Right renal pelvis (tissue), 4 donors: ENCODE measurements around the gene CCL15. TPM values are rescaled to one million over a fixed set of nuclear protein-coding genes. Genes with fewer than 3 reads are reported as not detected.
"Not testable (repeated sequence)": the region's sequence is repeated elsewhere in the genome, so short reads cannot be mapped to it uniquely, and the experiment has no call there.

Experiments used
- DNase-seq, 4 donors: peaks; one replicate each; pipeline ENCODE4 v3.0.0-alpha.2; 2013; ENCODE audit warnings: low read depth in 4 of 4, low spot score in 3 of 4, missing footprints in 1 of 4
- polyA plus RNA-seq, 4 donors: library from polyadenylated mRNA; unstranded; fragments of 120-200 nt; gene quantifications; one replicate each; pipeline ENCODE4 v1.2.1, GENCODE V29; 2013; ENCODE audit not compliant: insufficient read length in 4 of 4

The CCL15 gene
- polyA plus RNA-seq, 4 donors, result 7.7 to 10.0 (median 8.3) TPM

GRCh38 chr17:35998018-35998545, 3.3 kb downstream of the CCL15 start:
- no peak for DNase-seq

- DNase-seq, result not testable (repeated sequence)
These were observed 6.0 kb downstream of the CCL15 start for GRCh38 chr17:35995346-35995745.

DNA sequence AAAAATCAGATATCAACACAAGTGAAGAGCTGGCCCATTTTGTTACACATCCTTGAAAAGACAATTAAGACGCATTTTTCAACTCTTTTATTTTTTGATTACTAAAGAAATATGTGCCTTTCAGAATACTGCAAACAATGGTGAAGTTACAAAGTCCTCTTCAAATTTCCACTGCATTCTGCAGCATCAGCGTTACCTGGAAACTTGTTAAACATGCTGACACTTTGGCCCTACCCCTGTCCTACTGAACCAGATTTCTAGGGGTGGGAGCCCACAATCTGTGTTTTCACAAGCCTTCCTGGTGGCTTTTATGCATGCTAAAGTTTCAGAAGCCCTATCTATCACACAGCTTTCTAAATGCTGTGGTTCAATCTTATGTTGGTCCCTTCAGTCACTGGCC, 10.3 kb downstream of the CCL15 start:
- DNase-seq, result no peak

DNA sequence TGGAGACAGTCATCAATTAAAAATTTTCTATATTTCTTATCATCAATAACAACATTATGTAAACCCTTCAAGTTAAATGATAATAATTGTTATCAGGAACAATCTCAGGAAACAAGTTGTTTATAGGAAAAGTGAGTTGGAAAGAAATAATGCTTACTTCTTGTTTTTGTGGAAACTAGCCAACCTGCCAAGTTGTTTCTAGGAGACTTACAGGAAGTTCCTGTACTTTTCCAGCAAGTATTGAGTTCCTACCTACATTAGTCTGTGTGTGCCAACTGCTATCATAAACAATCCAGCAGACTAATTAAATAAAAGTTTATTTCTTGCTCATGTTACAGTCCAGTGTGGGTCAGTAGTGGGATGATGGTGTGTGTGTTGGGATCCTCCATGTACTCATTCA, 13.2 kb downstream of the CCL15 start:
- no peak for DNase-seq

DNA sequence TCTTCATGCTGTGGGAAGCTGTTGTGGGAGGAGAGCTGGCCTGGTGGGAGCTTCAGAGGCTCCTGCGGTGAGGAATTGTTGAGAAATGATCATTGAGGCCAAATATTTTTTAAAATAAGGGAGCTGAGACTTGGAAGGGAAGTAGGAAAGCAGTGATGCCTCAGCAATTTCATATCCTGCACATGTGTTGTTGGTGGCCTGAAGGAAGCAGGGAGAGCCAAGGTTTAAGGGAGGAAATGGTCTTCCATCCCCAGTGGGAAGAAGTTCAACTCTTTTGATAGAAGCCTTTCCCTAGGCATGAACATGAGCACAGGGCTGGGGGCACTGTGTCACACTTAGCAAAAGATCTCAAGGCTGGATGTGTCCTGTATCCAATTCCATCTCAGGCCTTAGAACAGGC, 14.7 kb downstream of the CCL15 start, which contains the start of gene CCL14:
TSS of gene CCL14 (minus strand) at position 87 of the 400 bp plus-strand sequence. CDS start at position 7, 80 bp downstream.
- DNase-seq, result no peak

DNA sequence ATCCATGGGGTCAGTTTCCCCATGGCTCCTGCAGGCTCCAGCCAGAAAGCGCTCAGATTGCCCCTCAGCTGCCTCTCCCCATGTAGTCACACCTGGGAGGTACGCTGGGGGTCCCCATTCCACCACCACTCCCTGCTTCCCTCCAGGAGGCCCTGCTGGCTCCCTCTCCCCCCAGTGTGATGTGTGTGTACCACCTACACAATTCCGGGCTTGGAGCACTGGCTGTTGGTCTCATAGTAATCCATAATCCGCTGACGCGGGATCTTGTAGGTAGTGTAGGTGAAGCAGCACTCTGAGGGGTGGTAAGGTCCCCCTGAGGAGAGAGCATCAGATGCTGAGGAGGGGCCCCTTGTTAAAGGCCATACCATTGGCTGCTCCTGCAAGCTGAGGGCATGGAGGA, 17.2 kb downstream of the CCL15 start:
- no peak for DNase-seq

DNA sequence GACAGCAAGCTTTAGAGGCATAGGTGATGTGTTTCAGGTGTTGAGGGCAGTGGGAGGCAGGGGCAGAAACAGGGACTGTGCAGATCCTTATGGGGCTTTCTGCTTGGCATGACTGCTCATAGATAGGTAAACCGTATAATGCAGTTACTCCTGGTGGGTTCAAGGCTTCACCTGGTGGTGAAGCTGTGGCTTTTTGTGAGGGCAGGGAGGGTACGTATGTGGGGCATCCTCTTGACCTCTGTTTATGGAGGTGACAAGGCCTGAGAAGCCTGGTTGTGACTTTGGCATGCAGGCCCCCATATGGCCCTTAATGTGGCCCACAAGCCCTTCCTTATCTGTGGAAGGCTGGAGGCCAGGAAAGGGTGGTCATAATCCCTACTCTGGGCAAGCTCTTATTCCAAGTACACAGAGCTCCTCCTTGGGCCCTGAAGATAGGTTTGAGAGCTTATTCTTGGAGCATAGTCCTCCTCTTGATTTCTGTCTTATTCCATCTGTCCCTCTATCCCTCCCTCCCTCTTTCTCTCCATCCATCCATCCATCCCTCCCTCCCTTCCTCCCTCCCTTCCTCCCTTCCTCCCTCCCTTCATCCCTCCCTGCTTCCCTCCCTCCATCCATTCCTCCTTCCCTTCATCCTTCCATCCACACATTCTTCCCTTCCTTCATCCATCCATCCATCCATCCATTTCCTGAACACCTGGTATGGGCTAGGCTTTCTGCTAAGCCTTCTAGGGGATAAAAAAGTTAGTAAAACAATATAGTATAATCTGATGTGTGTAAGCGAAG, 18.8 kb downstream of the CCL15 start:
- DNase-seq, result no peak

- no peak for DNase-seq
These were observed 19.4 kb downstream of the CCL15 start for GRCh38 chr17:35981908-35982330.

DNA sequence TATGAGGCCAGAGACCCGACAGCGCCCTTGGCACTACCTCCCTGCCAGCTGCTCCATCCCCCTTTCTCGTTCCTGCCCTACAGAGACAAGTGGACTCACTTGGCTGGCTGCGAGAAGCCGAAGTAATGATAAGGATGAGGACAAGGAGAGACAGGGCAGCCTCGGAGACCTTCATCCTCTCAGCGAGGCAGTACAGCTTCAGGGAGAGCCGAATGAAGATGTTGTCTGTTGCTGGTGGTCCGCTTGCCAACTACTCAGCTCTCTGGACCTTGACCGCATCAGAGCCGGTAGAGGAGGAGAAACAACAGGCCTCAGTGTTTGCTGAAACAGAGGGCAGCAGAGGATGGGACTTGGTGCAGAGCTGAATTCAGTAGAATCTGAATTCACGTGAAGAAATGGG, 20.1 kb downstream of the CCL15 start, which contains the start of gene CCL16:
TSS of gene CCL16 (minus strand) at position 252 of the 400 bp plus-strand sequence. CDS start at position 175, 77 bp downstream.
- no peak for DNase-seq

DNA sequence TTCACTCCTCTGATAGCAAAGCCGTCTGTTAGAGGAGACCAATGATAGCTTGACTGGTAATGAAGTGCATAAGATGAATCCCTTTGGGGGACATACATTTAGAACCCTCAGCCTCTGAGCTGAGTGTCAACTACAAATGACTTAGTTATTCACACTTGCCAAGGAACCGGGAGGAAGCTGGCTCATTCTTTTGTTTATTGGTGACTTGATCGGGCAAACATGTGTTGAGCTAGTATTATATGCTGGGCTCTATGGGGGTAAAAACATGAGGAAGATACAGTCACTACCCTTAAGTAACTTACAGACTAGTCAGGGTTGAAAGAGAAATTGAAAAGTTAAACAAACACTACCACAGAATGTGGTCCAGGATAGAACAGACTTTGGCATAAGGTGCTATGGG, 23.0 kb downstream of the CCL15 start:
- DNase-seq, result no peak

GRCh38 chr17:35977509-35977908, 23.8 kb downstream of the CCL15 start:
- no peak for DNase-seq

GRCh38 chr17:35973333-35974260, 27.8 kb downstream of the CCL15 start:
- DNase-seq, result no peak

GRCh38 chr17:35972945-35973332, 28.4 kb downstream of the CCL15 start:
- no peak for DNase-seq

- no peak for DNase-seq
These were observed 28.8 kb downstream of the CCL15 start for GRCh38 chr17:35972535-35972934.

DNA sequence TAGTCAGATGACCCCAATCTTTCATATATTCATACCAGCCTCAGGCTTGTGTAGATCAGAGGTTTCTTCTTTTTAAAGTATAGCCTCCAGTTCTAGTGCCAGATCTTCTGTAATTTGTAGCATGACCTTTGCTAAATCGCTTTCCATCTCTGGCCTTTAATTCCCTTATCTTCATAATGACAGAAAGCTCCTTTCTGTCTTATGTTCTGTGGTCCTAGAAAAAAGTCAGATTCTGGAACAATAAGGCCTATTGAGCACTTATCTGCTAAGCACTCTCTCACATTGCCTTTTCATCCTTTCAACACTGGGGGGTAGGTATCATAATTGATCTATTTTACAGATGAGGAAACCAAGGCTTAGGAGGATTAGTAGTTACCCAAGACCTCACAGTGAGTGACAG, 29.3 kb downstream of the CCL15 start:
- DNase-seq, result no peak

GRCh38 chr17:35969558-35970380, 31.6 kb downstream of the CCL15 start:
- DNase-seq, result peak; percentile 75 to 85 (median 80)

DNA sequence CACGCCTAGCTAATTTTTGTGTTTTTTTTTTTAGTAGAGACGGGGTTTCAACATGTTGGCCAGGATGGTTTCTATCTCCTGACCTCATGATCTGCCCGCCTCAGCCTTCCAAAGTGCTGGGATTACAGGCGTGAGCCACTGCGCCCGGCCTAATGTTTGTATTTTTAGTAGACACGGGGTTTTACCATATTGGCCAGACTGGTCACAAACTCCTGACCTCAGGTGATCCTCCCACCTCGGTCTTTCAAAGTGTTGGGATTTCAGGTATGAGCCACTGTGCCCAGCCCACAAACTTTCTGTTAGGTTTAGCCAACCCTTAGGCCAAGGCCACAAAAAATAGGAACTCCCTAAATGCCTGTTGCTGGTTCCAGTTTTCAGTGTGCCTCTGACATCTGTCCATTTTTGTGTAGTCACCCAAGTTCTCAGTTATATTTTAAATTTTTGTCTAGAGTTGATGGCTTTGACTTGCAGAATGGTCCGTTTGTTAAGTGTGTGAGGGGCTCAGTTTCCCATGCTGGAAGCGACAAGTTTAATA, 32.8 kb downstream of the CCL15 start:
- no peak for DNase-seq

DNA sequence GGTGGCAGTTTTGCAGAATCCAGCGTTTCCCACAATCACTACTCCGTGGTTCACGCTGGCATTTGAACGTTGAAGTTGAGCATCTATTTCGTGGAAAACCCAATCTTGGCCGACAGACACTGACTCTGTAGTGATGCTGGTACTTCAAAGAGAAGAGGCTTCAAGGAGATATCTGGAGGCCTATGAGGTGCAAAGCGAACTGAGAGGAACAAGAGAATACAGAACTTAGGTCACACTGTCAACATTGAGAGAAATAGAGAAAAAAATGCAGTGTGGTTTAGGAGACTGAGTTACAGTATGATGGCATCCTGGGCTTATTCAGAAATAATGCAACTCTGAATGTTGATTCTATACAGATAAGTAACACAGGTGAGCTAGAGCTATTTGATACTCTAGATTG, 36.1 kb downstream of the CCL15 start:
- no peak for DNase-seq

DNA sequence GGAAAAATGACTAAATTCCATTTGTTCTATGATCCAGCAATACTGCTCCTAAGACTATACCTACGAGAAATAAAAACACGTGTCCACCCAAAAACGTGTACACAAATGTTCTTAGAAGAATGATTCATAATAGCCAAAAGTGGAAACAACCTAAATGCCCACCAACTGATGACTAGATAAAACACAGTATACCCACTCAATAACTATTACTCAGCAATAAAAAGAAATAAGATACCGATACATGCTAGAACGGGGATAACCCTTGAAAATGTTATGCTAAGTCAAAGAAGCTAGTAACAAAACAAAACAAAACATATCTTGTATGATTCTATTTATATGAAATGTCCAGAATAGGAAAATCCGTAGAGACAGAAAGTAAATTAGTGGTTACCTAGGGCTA, 37.7 kb downstream of the CCL15 start:
- DNase-seq, result no peak

DNA sequence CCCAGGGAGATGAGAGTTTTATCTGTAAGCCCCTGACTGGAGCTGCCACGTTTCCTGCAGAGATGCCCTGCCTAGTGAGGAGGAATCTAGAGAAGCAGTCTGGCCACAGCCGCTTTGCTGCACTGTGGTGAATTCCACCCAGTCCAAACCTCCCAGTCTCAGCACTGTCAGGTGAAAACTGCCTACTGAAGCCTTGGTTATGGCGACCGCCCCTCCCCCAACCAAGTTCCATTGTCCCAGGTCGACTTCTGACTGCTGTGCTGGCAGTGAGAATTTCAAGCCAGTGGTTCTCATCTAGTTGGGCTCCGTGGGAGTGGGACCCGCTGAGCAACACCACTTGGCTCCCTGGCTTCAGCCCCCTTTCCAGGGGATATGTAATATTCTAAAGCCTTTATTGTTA, 47.6 kb downstream of the CCL15 start:
- no peak for DNase-seq
